ENCODE measurements around the gene SMARCAD1. TPM values are rescaled to one million over a fixed set of nuclear protein-coding genes. Genes with fewer than 3 reads are reported as not detected.

Gene SMARCAD1
- total and polyA plus RNA-seq, 9 of the 15 experiments (the other 6 are each of a cell fraction or from before 2014, with no cell fraction given) = 11.2 to 52.2 (median 34.6) TPM

GRCh38 chr4:94207469-94208224 is at the start of gene SMARCAD1 (continued):
- no peak for TF ChIP-seq HMBOX1 (IDR thresholded peaks at IDR 0.05)
- no peak for TF ChIP-seq ZBTB5 (IDR thresholded peaks at IDR 0.05)
- no peak for TF ChIP-seq SNAPC5 (CRISPR knock-in tag; IDR thresholded peaks at IDR 0.05)
- TF ChIP-seq ELK1 (CRISPR knock-in tag; IDR thresholded peaks at IDR 0.05) = no peak
- no peak for TF ChIP-seq ZFPM2 (CRISPR knock-in tag; IDR thresholded peaks at IDR 0.05)
- no peak for TF ChIP-seq ZNF24 (IDR thresholded peaks at IDR 0.05)
- TF ChIP-seq ZNF518B (CRISPR knock-in tag; IDR thresholded peaks at IDR 0.05) = no peak
- TF ChIP-seq THRAP3 (IDR thresholded peaks at IDR 0.05; ENCODE audit: borderline replicate concordance) = no peak
- peak in 1 of 2 experiments; percentile 43; a peak in 2 of 4 replicates for TF ChIP-seq ARNT (IDR thresholded peaks at IDR 0.05)
- no peak for TF ChIP-seq KLF13 (tag; IDR thresholded peaks at IDR 0.05; ENCODE audit: borderline replicate concordance, low read depth)
- peak; percentile 32; the same call in 1 of the 2 replicates for TF ChIP-seq ARID1B (IDR thresholded peaks at IDR 0.05)
- no peak for TF ChIP-seq ZKSCAN1 (IDR thresholded peaks at IDR 0.05; ENCODE audit: low read depth, low read length)
- TF ChIP-seq PRMT5 (CRISPR knock-in tag; IDR thresholded peaks at IDR 0.05) = no peak
- TF ChIP-seq ZBTB2 (IDR thresholded peaks at IDR 0.05) = peak; percentile 19; the same call in 1 of the 2 replicates
- no peak for TF ChIP-seq SAFB2 (IDR thresholded peaks at IDR 0.05; ENCODE audit: borderline replicate concordance, low read depth, low read length, severe bottlenecking)
- peak; percentile 42; the same call in 1 of the 2 replicates for TF ChIP-seq TRIM28 (IDR thresholded peaks at IDR 0.05)
- TF ChIP-seq SRSF9 (IDR thresholded peaks at IDR 0.05; ENCODE audit: borderline replicate concordance, low read depth, low read length) = no peak
- TF ChIP-seq RB1 (IDR thresholded peaks at IDR 0.05; ENCODE audit: low read depth) = no peak

Measured in K562 (cell line).